ENCODE results near the gene PLXNA2. TPM values are rescaled to one million over a fixed set of nuclear protein-coding genes. Genes with fewer than 3 reads are reported as not detected.

PLXNA2 gene
- total and polyA plus RNA-seq, 7 donors: 2.4 to 16.1 (median 6.4) TPM

DNA sequence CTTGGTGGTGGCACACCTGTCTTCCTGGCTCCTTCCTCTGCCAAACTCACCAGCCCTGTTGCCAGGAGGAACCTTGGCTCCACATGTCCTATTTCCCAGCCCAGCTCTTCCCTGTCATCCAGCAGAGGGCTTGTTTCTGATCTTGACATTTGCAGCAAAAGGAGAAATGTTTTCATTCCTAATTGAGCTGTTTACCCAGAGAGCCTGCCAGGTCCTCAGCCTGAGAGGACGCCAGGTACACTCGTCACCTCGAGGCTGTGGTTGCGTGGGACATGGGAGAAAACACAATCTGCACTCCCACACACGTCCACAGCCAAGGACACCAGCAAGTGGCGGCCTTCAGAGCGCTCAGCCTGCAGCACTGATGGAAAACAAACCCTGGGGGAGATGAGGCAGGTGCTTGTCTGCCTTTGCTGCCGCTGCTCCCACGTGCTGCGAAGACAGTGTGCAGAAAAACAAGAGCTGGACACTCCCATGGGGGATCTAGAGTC is 200.4 kb downstream of the PLXNA2 start:
- WGBS, 2 donors: 80 to 86% methylated on average over 10 of the region's 10 CpGs
- peak; percentile 79 for DNase-seq
- H3K4me3 ChIP-seq: no peak overlapping the region
- peaks cover 0 to 33% (median 20%) of the 10 kb centered on the region in 4 donors for H3K4me1 ChIP-seq
- intact Hi-C loops (cut with DNase I): no loop called here
- no peaks in the 10 kb centered on the region for H3K9me3 ChIP-seq
- no peaks in the 10 kb centered on the region for H3K27me3 ChIP-seq
- TF ChIP-seq EP300 (IDR thresholded peaks at IDR 0.05): no peak
- no peak for TF ChIP-seq POLR2A (IDR thresholded peaks at IDR 0.05)
- no peak for TF ChIP-seq POLR2AphosphoS5 (IDR thresholded peaks at IDR 0.05)
- TF ChIP-seq, protein P1, sequence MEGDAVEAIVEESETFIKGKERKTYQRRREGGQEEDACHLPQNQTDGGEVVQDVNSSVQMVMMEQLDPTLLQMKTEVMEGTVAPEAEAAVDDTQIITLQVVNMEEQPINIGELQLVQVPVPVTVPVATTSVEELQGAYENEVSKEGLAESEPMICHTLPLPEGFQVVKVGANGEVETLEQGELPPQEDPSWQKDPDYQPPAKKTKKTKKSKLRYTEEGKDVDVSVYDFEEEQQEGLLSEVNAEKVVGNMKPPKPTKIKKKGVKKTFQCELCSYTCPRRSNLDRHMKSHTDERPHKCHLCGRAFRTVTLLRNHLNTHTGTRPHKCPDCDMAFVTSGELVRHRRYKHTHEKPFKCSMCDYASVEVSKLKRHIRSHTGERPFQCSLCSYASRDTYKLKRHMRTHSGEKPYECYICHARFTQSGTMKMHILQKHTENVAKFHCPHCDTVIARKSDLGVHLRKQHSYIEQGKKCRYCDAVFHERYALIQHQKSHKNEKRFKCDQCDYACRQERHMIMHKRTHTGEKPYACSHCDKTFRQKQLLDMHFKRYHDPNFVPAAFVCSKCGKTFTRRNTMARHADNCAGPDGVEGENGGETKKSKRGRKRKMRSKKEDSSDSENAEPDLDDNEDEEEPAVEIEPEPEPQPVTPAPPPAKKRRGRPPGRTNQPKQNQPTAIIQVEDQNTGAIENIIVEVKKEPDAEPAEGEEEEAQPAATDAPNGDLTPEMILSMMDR (IDR thresholded peaks at IDR 0.05): no peak
- no peak overlapping the region for H3K27ac ChIP-seq
- H3K36me3 ChIP-seq: peaks cover 0 to 73% (median 26%) of the 10 kb centered on the region in 4 donors

DNA sequence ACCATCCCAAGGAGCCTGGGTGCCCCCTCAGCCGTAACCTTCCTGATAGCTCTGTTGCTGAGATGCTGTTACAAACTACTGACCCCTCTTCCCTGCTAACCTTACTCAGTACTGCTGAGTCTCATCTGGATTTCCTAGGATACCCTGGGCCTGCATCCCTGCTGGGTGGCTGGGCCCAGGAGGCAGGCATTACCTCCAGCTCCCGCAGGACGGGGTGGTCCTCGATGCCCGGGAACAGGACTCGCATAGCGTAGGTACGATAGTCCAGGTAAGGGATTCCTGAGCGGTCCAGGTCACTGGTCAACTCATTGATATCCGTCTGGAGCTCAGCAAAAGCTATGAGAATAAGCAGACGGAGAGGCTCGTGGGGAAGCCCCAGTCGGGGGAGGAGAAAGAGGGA is 201.3 kb downstream of the PLXNA2 start:
- intact Hi-C loops (cut with DNase I): no loop called here
- TF ChIP-seq POLR2AphosphoS5 (IDR thresholded peaks at IDR 0.05): no peak
- TF ChIP-seq, protein P1 (IDR thresholded peaks at IDR 0.05): no peak
- TF ChIP-seq POLR2A (IDR thresholded peaks at IDR 0.05): no peak
- no peak for TF ChIP-seq EP300 (IDR thresholded peaks at IDR 0.05)
- no peak overlapping the region for H3K4me3 ChIP-seq
- 92 to 93% methylated on average over 13 of the region's 13 CpGs for WGBS, 2 donors
- no peaks in the 10 kb centered on the region for H3K27me3 ChIP-seq
- DNase-seq: no peak
- no peak overlapping the region for H3K27ac ChIP-seq
- peaks cover 0 to 25% (median 13%) of the 10 kb centered on the region in 4 donors for H3K4me1 ChIP-seq
- peaks cover 0 to 82% (median 26%) of the 10 kb centered on the region in 4 donors for H3K36me3 ChIP-seq
- H3K9me3 ChIP-seq: no peaks in the 10 kb centered on the region

DNA sequence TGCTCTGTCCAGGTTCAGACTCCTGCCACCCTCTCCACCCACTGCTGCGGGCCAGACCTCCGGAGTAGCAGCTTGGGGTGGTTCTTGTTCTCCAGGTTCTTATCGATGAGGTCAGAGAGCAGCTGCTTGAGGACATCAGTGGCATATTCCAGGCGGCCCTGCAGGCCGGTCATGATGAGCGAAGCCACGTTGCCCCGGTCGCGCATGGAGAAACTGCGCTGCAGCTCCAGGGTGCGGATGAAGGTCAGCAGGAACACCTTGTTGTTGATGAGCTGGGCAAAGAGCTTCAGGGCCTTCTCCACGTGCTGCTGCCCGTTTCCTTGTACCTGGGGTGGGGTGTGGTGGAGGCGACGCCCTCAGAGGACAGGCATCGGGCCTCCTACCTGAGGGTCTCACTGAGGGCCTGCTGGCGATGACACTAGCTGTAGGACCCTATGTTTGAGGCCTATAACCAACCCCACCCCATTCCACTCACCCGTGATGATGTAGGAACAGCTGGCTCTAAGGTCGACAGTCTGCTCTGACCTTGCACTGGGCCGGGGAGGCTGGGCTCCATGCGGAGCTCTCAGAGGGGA is 202.1 kb downstream of the PLXNA2 start:
- no peaks in the 10 kb centered on the region for H3K9me3 ChIP-seq
- H3K27ac ChIP-seq: no peak overlapping the region
- TF ChIP-seq EP300 (IDR thresholded peaks at IDR 0.05) (no peak), POLR2AphosphoS5 (IDR thresholded peaks at IDR 0.05) (no peak), POLR2A (IDR thresholded peaks at IDR 0.05) (no peak)
- TF ChIP-seq, protein P1 (IDR thresholded peaks at IDR 0.05): no peak
- H3K4me3 ChIP-seq: no peak overlapping the region
- intact Hi-C loops (cut with DNase I): no loop called here
- peaks cover 0 to 82% (median 26%) of the 10 kb centered on the region in 4 donors for H3K36me3 ChIP-seq
- H3K4me1 ChIP-seq: peaks cover 0 to 17% (median 5%) of the 10 kb centered on the region in 4 donors
- 87 to 94% methylated on average over 22 of the region's 22 CpGs for WGBS, 2 donors
- DNase-seq: no peak
- H3K27me3 ChIP-seq: no peaks in the 10 kb centered on the region

DNA sequence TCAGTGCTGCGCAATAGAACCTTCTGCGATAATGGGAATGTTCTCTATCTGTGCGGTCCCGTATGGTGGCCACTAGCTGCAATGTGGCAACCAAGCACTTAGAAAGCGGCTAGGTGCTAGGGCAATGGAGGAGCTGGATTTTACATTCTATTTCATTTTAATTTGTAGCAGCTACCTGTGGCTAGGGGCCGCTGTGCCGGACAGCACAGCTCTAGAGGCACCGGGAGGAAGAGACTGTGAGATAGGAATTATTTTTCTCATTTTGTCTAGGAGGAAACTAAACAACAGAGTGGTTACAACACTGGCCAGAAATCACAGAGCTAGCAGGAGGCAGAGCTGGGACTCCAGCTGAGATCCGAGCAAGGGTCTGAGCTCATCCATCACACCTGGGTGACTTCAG is 202.7 kb downstream of the PLXNA2 start:
- no peak overlapping the region for H3K27ac ChIP-seq
- H3K36me3 ChIP-seq: peaks cover 0 to 82% (median 26%) of the 10 kb centered on the region in 4 donors
- no peak for DNase-seq
- TF ChIP-seq, protein P1 (IDR thresholded peaks at IDR 0.05): no peak
- TF ChIP-seq POLR2AphosphoS5 (IDR thresholded peaks at IDR 0.05) (no peak), EP300 (IDR thresholded peaks at IDR 0.05) (no peak), POLR2A (IDR thresholded peaks at IDR 0.05) (no peak)
- 96 to 98% methylated on average over 9 of the region's 9 CpGs for WGBS, 2 donors
- H3K27me3 ChIP-seq: no peaks in the 10 kb centered on the region
- no peaks in the 10 kb centered on the region for H3K9me3 ChIP-seq
- H3K4me1 ChIP-seq: peaks cover 0 to 11% (median 2%) of the 10 kb centered on the region in 4 donors
- H3K4me3 ChIP-seq: no peak overlapping the region
- intact Hi-C loops (cut with DNase I): no loop called here
